ENCODE results near the gene PTPRG.

The PTPRG gene

DNA sequence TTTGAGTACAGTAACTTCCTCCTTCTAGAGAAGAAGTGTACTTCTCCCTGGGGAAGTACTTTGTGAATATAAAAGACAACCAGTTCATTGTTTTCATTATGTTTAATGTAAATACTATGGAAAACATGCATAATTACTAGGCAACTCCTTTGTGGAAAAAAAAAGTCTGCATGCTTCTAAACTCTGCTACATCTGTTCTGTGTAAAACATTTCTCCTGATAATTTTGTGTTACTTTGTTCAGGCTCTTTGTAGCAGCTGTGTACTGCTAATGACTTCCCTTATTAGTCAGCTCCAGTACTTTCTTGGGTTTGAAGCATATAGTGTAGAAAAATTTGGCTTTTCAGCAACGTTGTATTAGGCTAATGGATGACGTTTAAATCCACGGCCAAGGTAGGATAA is 700.4 kb downstream of the PTPRG start:
- DNase-seq, result no peak

DNA sequence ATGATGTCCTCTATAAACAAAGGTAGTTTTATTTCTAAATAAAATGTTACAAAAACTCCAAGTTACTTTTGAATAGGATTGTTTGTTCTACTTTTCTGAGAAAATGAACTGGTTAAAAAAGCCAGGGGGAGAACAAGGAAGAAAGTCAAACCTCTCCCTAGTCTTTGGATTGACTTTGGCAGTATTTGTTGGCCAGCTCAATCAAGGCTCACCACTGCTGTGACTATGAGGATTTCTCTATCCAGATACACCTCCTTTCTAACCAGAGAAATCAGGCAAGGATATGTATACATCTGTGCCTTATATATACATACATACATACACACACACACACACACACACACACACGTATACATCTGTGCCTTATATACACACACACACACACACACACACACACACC is 704.2 kb downstream of the PTPRG start:
- DNase-seq, result no peak

DNA sequence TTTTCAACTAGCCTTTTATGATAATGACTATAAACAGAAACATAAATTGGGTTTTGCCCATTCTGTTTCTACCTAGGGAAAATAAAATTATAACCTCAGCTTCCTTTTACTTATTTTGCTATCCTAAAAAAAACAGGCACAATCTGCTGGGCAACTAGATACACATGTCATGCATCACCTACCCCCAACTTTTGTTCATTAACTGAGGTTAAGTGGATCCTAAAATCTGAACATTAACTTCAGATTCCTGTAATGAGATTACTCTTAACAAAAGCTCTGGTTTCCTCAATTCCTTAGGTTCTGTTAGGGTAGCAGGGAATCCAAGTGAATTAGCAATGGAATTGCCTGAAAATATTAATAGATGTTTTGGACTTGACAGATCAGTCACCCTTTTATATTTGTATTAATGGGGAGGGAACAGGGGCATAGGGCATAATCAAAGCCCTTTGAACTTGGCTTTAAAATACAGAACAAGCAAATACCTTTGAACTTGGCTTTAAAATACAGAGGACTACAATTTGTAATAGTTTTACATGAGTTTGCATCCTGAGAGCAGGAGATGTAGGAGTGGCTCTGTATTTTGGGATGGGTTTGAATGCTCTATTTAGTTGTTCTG is 705.4 kb downstream of the PTPRG start:
- no peak for DNase-seq

DNA sequence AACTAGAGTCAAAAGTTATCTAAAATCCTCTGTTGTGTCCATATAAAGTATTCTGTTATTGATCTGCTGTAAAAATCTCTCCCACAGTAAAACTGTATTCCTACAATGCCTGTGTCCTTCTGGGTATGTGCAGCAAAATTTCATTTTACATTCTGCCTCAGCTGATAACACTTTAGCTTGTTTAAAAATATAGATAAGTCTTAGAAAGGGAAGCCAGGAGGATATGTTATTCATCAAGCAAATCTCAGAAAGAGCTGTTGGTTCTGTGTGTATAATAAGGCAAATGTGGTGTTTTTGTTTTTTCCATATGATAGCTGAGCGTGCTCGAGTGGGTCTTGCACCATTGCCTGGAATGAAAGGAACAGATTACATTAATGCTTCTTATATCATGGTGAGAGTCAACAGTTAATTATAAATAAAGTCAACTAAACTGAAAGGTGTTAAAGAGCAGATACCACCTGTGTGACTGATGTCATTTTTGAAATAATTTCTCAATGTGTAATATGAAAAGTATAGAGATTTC is 715.3 kb downstream of the PTPRG start:
- DNase-seq, result no peak

DNA sequence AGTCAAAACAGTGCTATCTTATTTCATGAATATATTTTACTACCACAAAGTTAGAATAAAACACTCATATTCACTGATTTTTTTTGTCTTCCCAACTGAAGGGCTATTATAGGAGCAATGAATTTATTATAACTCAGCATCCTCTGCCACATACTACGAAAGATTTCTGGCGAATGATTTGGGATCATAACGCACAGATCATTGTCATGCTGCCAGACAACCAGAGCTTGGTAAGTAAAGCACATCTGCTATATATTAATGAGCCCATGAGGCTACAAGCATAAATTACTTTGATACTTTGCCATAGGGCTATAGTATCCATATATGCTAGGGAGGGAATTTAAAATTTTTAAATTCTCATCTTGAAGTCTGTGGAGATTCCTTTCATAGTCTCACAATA is 716.1 kb downstream of the PTPRG start:
- DNase-seq, result no peak

DNA sequence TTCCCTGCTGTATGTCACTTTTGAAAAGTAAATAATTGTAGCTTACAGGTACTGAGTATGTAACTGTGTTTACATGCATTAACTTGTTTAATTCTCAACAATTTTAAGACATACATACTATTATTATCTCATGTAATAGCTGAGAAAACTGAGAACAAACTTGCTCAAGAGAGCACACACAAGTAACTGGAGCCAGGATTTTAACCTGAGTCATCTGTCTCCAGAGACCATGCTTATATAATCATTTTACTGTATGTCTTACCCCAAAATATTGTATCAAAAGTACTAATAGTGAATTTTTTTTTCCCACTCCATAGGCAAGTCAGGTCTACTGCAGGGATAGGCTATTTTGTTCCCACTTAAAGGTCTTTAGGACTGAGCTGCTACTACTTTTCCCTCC is 716.6 kb downstream of the PTPRG start:
- DNase-seq, result no peak

DNA sequence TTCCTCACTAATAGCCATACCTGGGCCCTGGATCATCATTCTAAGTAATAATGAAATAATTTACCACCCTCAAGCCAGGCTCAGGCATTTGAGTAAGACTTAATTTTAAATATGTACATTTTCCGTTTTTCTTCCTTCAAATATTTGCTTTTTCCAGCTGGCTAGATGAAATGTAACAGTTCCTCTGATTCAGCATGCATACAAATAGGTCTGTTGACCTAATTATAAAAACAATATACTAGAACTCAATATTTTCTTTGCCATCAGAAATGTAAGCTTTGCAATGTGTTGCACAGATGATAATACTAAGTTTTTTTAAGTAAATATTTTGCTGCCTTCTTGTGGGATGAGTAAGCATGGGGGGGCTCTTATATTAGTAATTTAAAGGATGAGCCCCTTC is 720.4 kb downstream of the PTPRG start:
- DNase-seq, result no peak

DNA sequence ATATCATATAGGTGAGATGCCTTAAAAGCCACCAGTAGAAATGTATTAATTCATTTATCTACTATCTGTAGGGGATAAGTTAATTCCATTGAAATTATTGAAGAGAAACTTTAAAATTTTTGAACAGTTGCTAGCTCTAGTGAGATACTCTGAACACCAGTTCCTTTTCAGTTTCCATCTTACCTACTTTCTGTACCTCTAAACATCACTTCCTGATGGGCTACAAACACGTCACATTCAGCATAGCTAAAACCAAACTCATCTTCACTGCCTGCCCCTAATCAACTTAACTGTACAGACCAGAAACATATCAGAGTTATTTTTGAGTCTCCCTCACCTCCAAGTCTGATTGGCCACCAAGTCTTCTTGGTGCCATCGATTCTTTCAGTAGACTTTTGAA is 723.1 kb downstream of the PTPRG start:
- DNase-seq, result no peak

DNA sequence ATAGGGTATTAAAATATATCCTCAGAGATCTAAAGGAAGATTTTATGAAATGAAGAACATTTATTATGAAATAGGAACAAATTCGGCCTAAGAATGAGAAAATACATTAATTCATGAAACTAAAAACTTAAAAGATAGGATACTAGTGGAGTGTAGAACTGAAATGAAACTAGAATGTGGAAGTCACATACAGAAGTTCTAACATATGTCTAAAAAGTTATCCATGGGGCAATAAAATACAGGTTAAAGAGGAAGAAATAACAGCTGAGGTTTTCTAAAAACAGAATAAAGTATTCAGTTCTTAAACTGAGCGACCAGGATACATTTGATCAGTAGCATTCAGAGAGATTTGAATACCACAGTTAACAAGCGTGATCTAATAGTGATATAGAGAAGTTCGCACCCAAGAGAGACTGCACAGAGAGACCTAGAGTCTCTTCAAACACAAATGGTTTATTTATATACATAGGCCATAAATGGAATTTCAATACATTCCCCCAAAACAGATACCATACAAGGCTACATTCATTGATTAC is 726.1 kb downstream of the PTPRG start:
- DNase-seq, result no peak

DNA sequence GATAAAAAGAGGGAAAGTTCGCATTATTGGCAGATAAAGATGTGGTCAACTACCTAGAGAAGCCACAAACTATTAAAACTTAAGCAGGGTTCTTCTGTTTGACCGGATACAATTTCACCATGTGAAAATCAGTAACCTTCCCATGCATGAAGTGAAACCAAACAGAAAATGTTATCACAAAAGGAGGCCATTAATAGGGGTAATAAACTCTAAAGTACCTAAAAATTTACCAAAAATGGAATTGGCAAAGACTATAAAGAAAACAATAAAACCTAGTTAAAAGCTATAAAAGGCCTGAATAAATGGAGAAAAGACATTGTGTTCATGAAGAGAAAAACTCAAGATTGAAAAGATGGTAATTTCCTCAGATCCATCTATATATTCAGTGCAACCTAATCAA is 728.6 kb downstream of the PTPRG start:
- no peak for DNase-seq

DNA sequence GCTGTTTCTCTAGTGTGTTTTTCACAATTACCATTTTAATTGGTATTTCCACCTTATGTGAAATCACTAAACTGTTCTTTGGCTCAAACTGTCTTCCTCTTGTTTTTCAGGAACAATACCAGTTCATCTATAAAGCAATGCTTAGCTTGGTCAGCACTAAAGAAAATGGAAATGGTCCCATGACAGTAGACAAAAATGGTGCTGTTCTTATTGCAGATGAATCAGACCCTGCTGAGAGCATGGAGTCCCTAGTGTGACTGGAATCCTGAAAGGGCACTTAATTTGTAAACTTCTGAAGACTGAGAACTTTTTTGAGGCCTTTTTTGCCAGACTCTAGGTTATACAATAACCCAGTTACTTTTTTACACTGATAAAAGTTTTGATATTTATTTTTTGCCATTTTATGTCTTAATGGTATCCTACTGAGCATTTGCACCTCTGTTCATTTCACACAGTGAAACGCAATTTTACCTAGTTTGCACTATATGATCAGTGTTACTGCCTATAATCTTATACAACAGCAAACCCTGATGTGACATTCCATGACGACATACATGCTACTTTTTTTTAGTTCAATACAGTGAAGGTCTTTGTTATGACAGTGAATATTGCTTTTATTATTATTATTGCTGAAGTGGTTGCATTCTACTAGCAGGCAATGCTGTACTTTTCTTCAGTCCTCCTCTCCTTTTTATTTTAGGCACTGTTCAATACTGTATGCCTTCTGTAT is 731.8 kb downstream of the PTPRG start:
- no peak for DNase-seq

DNA sequence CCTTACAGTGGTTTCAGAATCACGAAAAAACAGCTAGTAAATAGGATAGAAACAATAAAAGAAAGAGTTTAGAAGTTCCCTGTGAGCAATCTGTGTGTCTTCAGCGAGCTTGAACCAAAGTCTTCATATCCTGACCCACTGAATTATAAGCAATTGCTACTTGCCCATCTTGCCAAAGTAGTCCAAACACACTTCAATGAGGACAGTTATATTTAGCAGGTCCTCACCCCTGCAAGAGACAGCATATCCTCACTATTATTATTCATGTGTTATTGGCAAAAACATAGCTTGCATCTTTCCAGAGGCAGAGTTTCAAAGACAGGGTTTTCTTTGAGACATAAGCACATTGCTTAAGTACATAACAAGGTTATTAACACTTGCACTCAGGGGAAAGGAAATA is 734.2 kb downstream of the PTPRG start:
- no peak for DNase-seq

DNA sequence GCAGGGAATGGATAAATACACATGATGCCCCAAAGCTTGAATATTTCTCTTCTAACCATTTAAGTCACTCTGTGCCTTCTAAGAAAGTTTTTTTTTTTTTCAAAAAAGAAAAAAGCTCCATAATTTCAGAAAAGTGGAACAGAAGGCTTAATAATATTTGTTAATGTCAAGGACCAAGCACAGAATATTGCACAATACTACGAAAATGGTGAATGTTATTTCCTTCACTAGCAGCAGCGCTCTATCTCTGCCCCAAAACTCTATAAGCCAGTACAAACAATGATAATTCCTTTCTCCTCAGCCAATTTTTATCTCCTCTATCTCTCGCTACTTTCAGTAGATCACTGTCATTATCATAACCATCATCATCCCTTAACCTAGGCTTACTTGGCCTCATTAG is 739.2 kb downstream of the PTPRG start:
- DNase-seq, result no peak

DNA sequence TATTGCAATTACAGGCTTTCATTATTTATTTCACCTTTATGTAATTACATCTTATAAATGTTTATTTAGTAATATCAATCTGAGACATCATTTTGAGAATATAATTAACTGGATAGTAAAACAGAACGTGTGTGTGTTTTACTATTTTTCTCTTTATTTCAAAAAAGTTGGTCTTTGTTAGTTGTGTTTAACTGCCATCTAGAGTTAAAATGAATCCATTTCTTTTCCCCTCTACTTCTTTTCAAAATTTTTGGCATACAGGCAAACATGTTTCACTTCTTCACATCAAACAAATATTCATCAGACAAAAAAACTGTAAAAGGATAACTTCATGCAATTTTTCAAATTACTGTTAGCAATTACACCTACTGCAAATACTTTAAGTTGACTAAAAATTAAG is 750.8 kb downstream of the PTPRG start:
- no peak for DNase-seq

DNA sequence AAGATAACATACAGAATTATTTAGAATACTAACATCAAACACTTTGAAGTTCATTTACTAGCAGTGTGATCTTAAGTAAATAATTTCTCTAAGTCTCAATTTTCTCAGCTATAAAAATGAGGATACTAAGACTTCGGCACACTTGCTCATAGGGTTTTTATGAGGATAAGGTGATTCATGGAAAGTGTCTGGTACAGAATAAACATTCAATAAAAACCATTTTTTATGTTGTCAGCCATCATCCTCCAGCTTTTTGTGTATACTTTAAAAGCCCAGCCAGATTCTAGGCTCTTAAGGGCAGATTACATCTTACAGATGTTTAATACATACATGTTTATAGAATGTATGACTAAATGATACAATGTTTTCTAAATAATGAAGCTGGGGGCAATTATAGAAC is 755.2 kb downstream of the PTPRG start:
- DNase-seq, result no peak

DNA sequence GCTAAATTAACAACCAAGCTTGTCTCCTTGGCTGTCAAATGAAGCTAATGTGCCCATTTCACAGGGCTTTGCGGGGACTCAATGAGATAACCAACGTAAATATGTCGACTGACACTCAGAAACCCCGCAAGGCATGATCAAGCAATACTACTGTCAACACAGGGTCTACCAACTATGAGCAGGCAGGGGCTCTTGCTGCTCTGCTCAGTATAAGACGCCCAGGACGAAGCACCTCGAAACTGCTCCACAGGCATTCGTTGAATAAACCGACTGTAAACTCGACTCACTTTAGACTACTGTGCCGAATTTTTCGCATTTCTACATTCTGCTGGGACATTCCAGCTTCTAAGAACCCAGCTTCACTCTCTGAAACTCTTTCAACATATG is 757.0 kb downstream of the PTPRG start:
- DNase-seq, result no peak

DNA sequence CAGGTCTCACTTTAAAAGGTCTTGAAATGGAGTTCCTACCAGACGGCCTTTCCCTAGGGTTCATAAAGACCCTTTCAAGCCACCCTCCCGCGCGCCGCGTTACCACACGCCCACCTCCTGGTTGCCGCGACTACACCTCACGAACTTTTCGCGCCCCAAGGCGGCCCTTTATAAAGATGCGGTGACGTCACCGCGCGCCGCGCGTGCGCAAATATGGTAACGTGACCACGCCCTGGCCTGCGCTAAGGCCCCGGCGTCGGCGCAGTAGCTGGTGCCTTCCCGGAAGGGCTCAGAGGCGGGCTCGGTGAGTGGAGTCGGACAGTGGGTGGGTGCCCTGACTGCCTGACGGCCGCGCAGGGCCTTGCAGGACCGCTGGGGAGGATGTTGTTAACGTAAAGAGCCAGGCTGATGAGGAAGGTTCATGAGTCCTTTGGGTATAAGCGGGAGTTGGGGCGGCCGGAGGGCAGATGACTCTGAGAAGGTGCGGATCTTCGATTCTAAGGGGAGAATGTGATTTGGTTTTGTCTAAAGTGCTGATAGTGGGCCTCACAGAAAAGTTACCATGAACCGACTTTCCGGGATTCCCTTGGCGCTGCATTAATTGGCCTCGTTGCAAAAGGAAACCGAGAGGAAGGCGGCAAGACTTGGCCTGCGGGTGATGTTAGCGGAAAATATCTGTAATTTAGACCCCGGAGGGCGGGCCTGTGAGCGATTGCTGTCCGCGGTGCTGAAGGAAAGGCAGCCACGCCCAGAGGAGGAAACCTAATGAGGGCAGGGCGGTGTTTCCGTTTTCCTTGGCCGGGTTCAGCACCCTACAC is 757.6 kb downstream of the PTPRG start:
- DNase-seq, result peak; percentile 64

DNA sequence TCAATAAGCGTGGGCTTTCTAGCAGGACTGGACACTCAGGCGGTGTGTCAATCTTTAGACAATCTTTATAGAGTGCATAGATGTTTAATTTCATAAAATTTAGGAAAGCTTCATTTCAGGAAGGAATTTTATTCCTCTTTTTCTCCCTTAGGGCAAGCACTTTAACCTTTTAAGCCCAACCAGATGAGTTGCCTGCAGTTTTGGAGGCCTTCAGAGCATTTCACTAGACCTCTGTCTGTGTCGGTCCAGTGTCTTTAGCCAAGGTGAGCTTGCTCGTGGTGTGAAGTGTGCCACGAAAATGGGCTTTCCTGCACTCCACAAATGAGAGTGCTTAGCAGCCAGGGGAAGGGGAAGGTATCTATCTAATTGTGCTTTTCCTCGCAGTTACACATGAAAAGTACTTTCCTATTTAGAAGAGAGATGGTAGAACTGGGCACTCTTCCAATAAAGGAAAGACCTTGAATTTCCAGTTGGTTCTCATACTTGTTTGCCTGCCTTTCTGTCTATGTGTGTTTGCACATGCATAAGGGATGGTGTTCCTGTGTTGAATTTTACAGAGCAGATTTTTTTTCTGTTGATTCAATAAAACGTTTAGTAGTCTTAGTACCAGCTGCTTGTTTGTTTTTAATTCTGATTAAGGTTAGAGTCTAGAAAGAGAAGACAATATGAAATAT is 758.3 kb downstream of the PTPRG start:
- DNase-seq, result no peak

DNA sequence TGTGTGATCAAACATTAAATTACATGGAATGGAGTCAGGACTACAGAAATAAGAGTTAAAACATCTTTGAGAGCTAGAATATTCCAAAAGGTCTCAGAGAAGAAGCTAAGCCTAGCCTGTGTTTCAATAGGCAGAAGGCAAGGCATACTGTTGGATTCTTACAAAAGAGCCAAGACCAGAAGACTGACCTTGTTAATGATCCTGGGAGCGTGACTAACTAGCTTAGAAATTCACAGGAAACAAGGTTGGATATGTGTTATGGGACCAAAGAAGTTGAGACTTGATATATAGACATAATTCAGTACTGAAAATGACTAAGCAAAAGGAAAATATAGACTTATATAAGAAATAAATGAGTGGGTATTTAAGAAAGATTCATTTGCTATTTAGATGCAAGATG is 761.9 kb downstream of the PTPRG start:
- DNase-seq, result no peak

DNA sequence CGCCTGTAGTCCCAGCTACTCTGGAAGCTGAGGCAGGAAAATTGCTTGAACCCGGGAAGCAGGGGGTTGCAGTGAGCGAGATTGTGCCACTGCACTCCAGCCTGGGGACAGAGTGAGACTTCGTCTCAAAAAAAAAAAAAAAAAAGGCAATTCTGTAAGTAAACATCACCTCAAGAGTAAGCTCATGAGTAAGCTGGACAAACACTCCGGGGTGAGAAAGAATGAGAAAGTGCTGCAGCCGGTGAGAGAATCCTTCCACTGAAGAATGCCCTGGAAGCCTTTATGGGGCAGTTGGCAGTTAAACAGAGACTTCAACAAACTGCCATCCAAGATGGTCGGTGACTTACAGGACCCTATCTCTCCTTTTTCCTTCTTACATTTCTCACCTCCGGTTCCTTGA is 764.5 kb downstream of the PTPRG start:
- DNase-seq, result no peak

DNA sequence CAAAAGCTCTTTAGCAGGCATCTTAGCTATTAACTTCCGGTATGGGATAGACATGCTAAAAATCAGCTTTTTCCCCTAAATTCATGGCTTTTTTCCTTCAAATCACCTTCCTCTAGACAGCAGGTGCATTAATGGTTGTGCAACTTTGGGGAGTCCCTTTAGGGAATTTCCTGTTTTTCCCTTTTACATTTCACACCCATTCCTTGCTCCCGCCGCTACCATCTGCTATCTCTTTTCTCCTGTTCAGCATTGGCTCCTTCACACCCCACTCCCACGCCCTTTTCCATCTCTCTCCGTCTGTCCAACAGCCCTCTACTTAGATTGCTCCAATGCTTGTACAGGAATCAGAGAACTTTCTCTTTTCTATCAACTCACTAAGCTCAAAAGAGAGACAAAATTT is 768.6 kb downstream of the PTPRG start:
- DNase-seq, result no peak

DNA sequence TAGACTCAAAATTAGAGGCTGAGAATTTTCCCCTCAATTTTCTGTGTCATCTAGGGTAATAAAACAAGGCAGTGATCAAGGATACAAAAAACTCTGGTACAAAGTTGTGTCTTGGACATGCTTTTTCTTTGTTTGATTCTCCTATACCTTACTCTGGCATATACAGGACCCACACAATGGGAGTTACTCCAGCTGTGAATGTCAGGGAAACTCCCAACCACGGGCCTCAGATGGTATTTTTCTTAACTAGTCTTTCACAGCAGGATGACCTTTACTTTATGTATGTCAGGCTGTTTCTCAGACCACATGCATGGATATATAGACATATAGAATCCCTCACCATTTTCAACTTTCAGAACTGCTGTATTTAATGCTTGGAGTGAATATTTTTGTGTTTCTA is 770.6 kb downstream of the PTPRG start:
- no peak for DNase-seq

DNA sequence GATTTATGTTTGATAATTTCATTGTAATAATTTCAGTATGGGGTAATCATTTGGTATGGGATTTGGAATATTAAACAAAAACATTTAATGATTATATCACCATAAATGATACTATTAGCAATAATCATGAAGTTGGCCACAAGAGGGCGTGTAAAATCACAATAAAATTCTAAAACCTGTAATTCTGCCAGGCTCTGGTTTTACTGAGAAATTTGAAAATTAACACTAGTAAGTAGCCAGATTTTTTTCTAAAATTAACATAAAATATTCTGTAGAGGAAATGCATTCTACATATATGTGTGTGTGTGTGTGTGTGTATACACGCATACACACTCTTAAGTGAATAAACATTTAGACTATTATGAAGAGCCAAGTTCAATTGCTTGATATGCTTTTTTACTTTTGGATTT is 771.5 kb downstream of the PTPRG start:
- no peak for DNase-seq
